Panc1 (cell line): ENCODE data around the gene HS1BP3. TPM values are rescaled to one million over a fixed set of nuclear protein-coding genes. Genes with fewer than 3 reads are reported as not detected.
A peak's percentile ranks its signal among the peaks of the same experiment; 100 is the strongest.

ENCODE experiments used
- ATAC-seq: fragments of 200-7000 bp; cut with Tn5 transposase; 2 replicates; pipeline ENCODE4 v1.9.1; 2020; ENCODE audit warnings: mild to moderate bottlenecking, moderate library complexity
- Bru-seq: library from RNA; stranded (reverse); fragments of 400-500 nt; gene quantifications from one replicate; lab custom pipeline; 2021; lab: Mats Ljungman, UMichigan
- BruChase-seq, 2 experiments: library from RNA; stranded (reverse); fragments of 400-500 nt; gene quantifications; one replicate each; lab custom pipeline; 2021; lab: Mats Ljungman, UMichigan
- BruUV-seq: library from RNA; stranded (reverse); fragments of 400-500 nt; replicated peaks from 2 replicates; lab custom pipeline; 2021; lab: Mats Ljungman, UMichigan
- CTCF ChIA-PET: fragments of 300-600 bp; sonication (Branson Sonifier 250); formaldehyde crosslinking; loops from one replicate; lab custom pipeline; 2022; ENCODE audit warnings: antibody characterized with exemption; lab: Charles Lee
- POLR2A ChIA-PET: fragments of 300-600 bp; sonication (Branson Sonifier 250); formaldehyde crosslinking; loops from one replicate; lab custom pipeline; 2022; ENCODE audit warnings: antibody characterized with exemption; lab: Charles Lee
- DNase-seq: peaks from one replicate; pipeline ENCODE4 v3.0.0-alpha.2; 2010; ENCODE audit warnings: low read depth, low spot score
- H3K27ac ChIP-seq: 2 replicates; pipeline ENCODE4 v1.5.1; 2011; ENCODE audit warnings: mild to moderate bottlenecking, low read length, inconsistent platforms
- H3K27me3 ChIP-seq: fragments of 200-500 bp; sonication (Bioruptor generic); 2 replicates; pipeline ENCODE4 v1.6.0; 2014; ENCODE audit warnings: low read length, inconsistent platforms; ENCODE audit not compliant: control insufficient read depth, insufficient read depth
- H3K36me3 ChIP-seq: fragments of 200-500 bp; sonication (Bioruptor generic); 2 replicates; pipeline ENCODE4 v1.5.1; 2014; ENCODE audit warnings: inconsistent platforms, mild to moderate bottlenecking, low read length, moderate library complexity; ENCODE audit not compliant: control insufficient read depth, insufficient read depth
- H3K4me1 ChIP-seq: 2 replicates; pipeline ENCODE4 v1.5.1; 2011; ENCODE audit warnings: inconsistent platforms, mild to moderate bottlenecking, low read length, moderate library complexity; ENCODE audit not compliant: control insufficient read depth, insufficient read depth
- H3K4me3 ChIP-seq, 2 experiments: 2 replicates each; pipeline ENCODE4 v1.5.1; 2011 to 2012; ENCODE audit warnings: low read depth in 2 of 2, low read length in 2 of 2, mild to moderate bottlenecking in 2 of 2, inconsistent platforms in 1 of 2, moderate library complexity in 1 of 2
- H3K9me3 ChIP-seq: fragments of 200-500 bp; sonication (Bioruptor generic); 2 replicates; pipeline ENCODE4 v1.5.1; 2014; ENCODE audit warnings: low read depth, mild to moderate bottlenecking, inconsistent platforms, low read length, moderate library complexity; ENCODE audit not compliant: control insufficient read depth, insufficient read depth
- CTCF ChIP-seq: fragments of 450-650 bp; IDR thresholded peaks from 2 replicates; pipeline ENCODE4 v1.5.1; 2017; ENCODE audit warnings: mild to moderate bottlenecking
- POLR2AphosphoS5 ChIP-seq: IDR thresholded peaks from 2 replicates; pipeline ENCODE4 v1.6.1; 2012; ENCODE audit warnings: mild to moderate bottlenecking, low read depth, low read length, moderate library complexity
- REST ChIP-seq, 2 experiments: IDR thresholded peaks; 2 replicates each; pipeline ENCODE4 v1.6.1; 2011 to 2012; ENCODE audit warnings: low read depth in 2 of 2, control low read depth in 1 of 2, low read length in 1 of 2, mild to moderate bottlenecking in 1 of 2, moderate library complexity in 1 of 2; ENCODE audit not compliant: insufficient read depth in 1 of 2
- SIN3A ChIP-seq: IDR thresholded peaks from 2 replicates; pipeline ENCODE4 v1.6.1; 2012; ENCODE audit warnings: low read depth, mild to moderate bottlenecking, low read length, moderate library complexity, borderline replicate concordance; ENCODE audit not compliant: insufficient read depth
- TCF7L2 ChIP-seq: IDR thresholded peaks from 2 replicates; pipeline ENCODE4 v1.6.1; 2011; ENCODE audit warnings: mild to moderate bottlenecking, low read depth, low read length, inconsistent platforms
- in situ Hi-C: cut with HindIII; loops from 2 replicates; pipeline ENCODE4 v1.10.0; 2016; ENCODE audit warnings: low sequenced_read_pairs, low pct_unique_long_range_greater_than_20kb
- intact Hi-C: fragments of 100-400 bp; cut with micrococcal nuclease; formaldehyde crosslinking; loops from one replicate; pipeline ENCODE4 v1.10.0; 2022; ENCODE audit not compliant: unreplicated experiment
- long read RNA-seq: library from polyadenylated mRNA; unstranded; transcript quantifications from one replicate; pipeline ENCODE4 v2.0.0, GENCODE V29; 2021; ENCODE audit not compliant: unreplicated experiment
- polyA plus RNA-seq: library from polyadenylated mRNA; unstranded; fragments of >200 nt; gene quantifications from one replicate; pipeline ENCODE4 v1.2.1, GENCODE V29; 2012; ENCODE audit warnings: missing spikeins; ENCODE audit not compliant: insufficient read length
- total RNA-seq: library from RNA; stranded (reverse); gene quantifications from one replicate; pipeline ENCODE4 v1.2.1, GENCODE V29; 2021; ENCODE audit not compliant: unreplicated experiment

Gene HS1BP3
- total RNA-seq (46.1 TPM), Bru-seq, nascent RNA (percentile 71 among the genes with signal in this experiment), BruChase-seq, experiment 1, labeled RNA remaining after a 2-hour chase (percentile 73 among the genes with signal in this experiment), BruChase-seq, experiment 2, labeled RNA remaining after a 6-hour chase (percentile 70 among the genes with signal in this experiment)
- polyA plus RNA-seq = 45.1 TPM
- long read RNA-seq, full-length matches to known transcripts = 6 of 46 reads
- long read RNA-seq, partial matches to known transcripts = 21 of 46 reads
- long read RNA-seq, other reads (novel, unspliced or antisense) = 19 of 46 reads

- in situ Hi-C loops = no loop called here
- CTCF ChIA-PET = interaction anchor here (0.6 to 1.0 kb wide), 4 partner anchors 165 to 354 kb away, joined by 3 to 12 read pairs (median 3); no protein-coding TSS in a partner anchor
Measured at GRCh38 chr2:20650877-20651730, at the start of gene HS1BP3. Gene HS1BP3 (minus strand): TSS chr2:20651098. CDS start chr2:20651063, 35 bp downstream.

GRCh38 chr2:20698916-20699613, 48.2 kb upstream of the HS1BP3 start:
- no peaks in the 10 kb centered on the region for H3K36me3 ChIP-seq
- no peak overlapping the region for H3K27ac ChIP-seq
- POLR2A ChIA-PET = no interaction called here
- DNase-seq = no peak
- no peak for ATAC-seq
- CTCF ChIA-PET = interaction anchor here (0.7 kb wide), 1 partner anchor 20 kb away, joined by 3 read pairs; no protein-coding TSS in a partner anchor
- intact Hi-C loops = no loop called here
- no peak overlapping the region for H3K4me3 ChIP-seq
- H3K9me3 ChIP-seq = no peaks in the 10 kb centered on the region
- BruUV-seq = TSS peak; percentile 25
- in situ Hi-C loops = no loop called here
- H3K4me1 ChIP-seq = no peaks in the 10 kb centered on the region
- TF ChIP-seq REST (IDR thresholded peaks at IDR 0.05; ENCODE audit: insufficient read depth in 1 of 2, low read depth in 2 of 2, low read length in 1 of 2) (no peak), CTCF (no peak), SIN3A (no peak), TCF7L2 (no peak), POLR2AphosphoS5 (no peak)
- H3K27me3 ChIP-seq = no peaks in the 10 kb centered on the region

More at GRCh38 chr2:20650877-20651730, at the start of gene HS1BP3:
- H3K27me3 ChIP-seq = no peaks in the 10 kb centered on the region
- no TSS peak for BruUV-seq
- peak; percentile 80 for TF ChIP-seq POLR2AphosphoS5
- TF ChIP-seq CTCF = peak; percentile 98
- TF ChIP-seq SIN3A = peak; percentile 79; the same call in 1 of the 2 replicates
- no peak for TF ChIP-seq TCF7L2
- ATAC-seq (peak; percentile 98), DNase-seq (no peak)
- intact Hi-C loops = loop anchor here (5.0 kb wide), 1 partner anchor 209 kb away; no protein-coding TSS in a partner anchor
- POLR2A ChIA-PET = interaction anchor here (0.6 kb wide), 1 partner anchor 204 kb away, joined by 5 read pairs; no protein-coding TSS in a partner anchor
- peak within 1 kb of the TSS; percentile 87 to 93 for H3K4me3 ChIP-seq
- H3K9me3 ChIP-seq = no peaks in the 10 kb centered on the region
- peak within 1 kb of the TSS; percentile 88 for H3K27ac ChIP-seq
- peaks cover 9% of the 10 kb centered on the region for H3K4me1 ChIP-seq
- H3K36me3 ChIP-seq = no peaks in the 10 kb centered on the region
